Large intestine (tissue), 3 donors: ENCODE measurements around the gene DLEC1. TPM values are rescaled to one million over a fixed set of nuclear protein-coding genes. Genes with fewer than 3 reads are reported as not detected.

ENCODE experiments used
- DNase-seq, 2 donors: peaks; one replicate each; pipeline versions ENCODE4 v3.0.0 to v3.0.0-alpha.2; 2013
- H3K27ac ChIP-seq: one replicate; pipeline ENCODE4 v1.5.1; 2013; ENCODE audit warnings: low read length
- H3K27me3 ChIP-seq: 2 replicates; pipeline ENCODE4 v1.6.1; 2013; ENCODE audit warnings: low read length; ENCODE audit not compliant: control insufficient read depth, insufficient read depth
- H3K36me3 ChIP-seq: 2 replicates; pipeline ENCODE4 v1.6.1; 2013; ENCODE audit warnings: low read length; ENCODE audit not compliant: control insufficient read depth, insufficient read depth
- H3K4me1 ChIP-seq: one replicate; pipeline ENCODE4 v1.6.1; 2013; ENCODE audit warnings: low read length; ENCODE audit not compliant: control insufficient read depth, insufficient read depth
- H3K4me3 ChIP-seq: one replicate; pipeline ENCODE4 v1.5.1; 2013; ENCODE audit warnings: low read length
- H3K9me3 ChIP-seq: one replicate; pipeline ENCODE4 v1.6.1; 2013; ENCODE audit warnings: mild to moderate bottlenecking, low read depth, low read length, moderate library complexity; ENCODE audit not compliant: control insufficient read depth
- WGBS: methylation state at CpG from one replicate; pipeline ENCODE4 v1.1.5; 2013; ENCODE audit warnings: low lambda C conversion rate; ENCODE audit not compliant: insufficient coverage; 5-methylcytosine and 5-hydroxymethylcytosine counted together
- polyA plus RNA-seq: library from polyadenylated mRNA; unstranded; fragments of 120-200 nt; gene quantifications from one replicate; pipeline ENCODE4 v1.2.1, GENCODE V29; 2013

The DLEC1 gene
- polyA plus RNA-seq, 1 donor: 1.2 TPM

GRCh38 chr3:38001456-38002081 lies 37.4 kb upstream of the DLEC1 start:
- Histone ChIP-seq H3K36me3 (peaks cover 74% of the 10 kb centered on the region), H3K9me3 (no peaks in the 10 kb centered on the region), H3K4me3 (no peak overlapping the region), H3K27me3 (no peaks in the 10 kb centered on the region), H3K27ac (no peak overlapping the region), H3K4me1 (peaks cover 57% of the 10 kb centered on the region)
- WGBS: no CpG with 5 or more reads among the region's 9 CpGs
- DNase-seq: no peak

DNA sequence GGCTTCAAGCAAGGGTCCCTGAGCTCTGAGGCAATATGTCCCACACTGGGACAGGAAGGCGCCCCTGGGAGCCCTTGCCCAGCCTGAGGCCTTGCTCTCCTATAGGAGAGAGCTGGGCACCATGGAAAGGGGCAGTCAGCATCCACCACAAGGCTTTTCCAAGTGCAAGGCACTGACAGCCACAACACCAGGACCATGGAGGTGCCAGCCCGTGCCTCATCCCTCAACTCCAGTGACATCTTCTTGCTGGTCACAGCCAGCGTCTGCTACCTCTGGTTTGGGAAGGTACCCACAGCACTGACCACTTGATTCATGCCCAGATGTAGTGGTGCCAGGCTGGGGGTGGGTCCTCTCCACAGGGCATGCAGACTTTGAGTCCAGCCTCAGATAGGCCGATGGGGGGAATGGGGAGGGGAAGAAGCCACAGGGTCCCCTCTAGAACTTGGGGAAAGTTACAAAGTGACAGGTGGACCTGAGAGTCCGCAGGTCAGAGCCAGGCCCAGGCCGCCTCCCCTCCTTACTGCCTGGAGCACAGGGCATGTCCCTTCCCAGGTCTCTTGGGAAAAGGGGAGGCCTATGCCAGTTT lies 36.6 kb upstream of the DLEC1 start:
- no peak overlapping the region for H3K4me3 ChIP-seq
- peak overlapping the region; percentile 83 for H3K27ac ChIP-seq
- H3K27me3 ChIP-seq: no peaks in the 10 kb centered on the region
- H3K4me1 ChIP-seq: peaks cover 49% of the 10 kb centered on the region
- WGBS: no CpG with 5 or more reads among the region's 6 CpGs
- no peaks in the 10 kb centered on the region for H3K9me3 ChIP-seq
- no peak for DNase-seq
- H3K36me3 ChIP-seq: peaks cover 77% of the 10 kb centered on the region

GRCh38 chr3:38002940-38003339 lies 36.1 kb upstream of the DLEC1 start:
- H3K36me3 ChIP-seq: peaks cover 77% of the 10 kb centered on the region
- H3K4me3 ChIP-seq: no peak overlapping the region
- H3K9me3 ChIP-seq: no peaks in the 10 kb centered on the region
- WGBS: no CpG with 5 or more reads among the region's 9 CpGs
- no peaks in the 10 kb centered on the region for H3K27me3 ChIP-seq
- peaks cover 44% of the 10 kb centered on the region for H3K4me1 ChIP-seq
- no peak for DNase-seq
- peak overlapping the region; percentile 83 for H3K27ac ChIP-seq

- Histone ChIP-seq H3K27ac (peak overlapping the region; percentile 83), H3K27me3 (no peaks in the 10 kb centered on the region), H3K4me1 (peaks cover 39% of the 10 kb centered on the region), H3K9me3 (no peaks in the 10 kb centered on the region), H3K4me3 (no peak overlapping the region), H3K36me3 (peaks cover 79% of the 10 kb centered on the region)
- no CpG with 5 or more reads among the region's 7 CpGs for WGBS
- peak in 1 of 2 donors; percentile 73 for DNase-seq
These were observed 35.6 kb upstream of the DLEC1 start for GRCh38 chr3:38003371-38003816.

DNA sequence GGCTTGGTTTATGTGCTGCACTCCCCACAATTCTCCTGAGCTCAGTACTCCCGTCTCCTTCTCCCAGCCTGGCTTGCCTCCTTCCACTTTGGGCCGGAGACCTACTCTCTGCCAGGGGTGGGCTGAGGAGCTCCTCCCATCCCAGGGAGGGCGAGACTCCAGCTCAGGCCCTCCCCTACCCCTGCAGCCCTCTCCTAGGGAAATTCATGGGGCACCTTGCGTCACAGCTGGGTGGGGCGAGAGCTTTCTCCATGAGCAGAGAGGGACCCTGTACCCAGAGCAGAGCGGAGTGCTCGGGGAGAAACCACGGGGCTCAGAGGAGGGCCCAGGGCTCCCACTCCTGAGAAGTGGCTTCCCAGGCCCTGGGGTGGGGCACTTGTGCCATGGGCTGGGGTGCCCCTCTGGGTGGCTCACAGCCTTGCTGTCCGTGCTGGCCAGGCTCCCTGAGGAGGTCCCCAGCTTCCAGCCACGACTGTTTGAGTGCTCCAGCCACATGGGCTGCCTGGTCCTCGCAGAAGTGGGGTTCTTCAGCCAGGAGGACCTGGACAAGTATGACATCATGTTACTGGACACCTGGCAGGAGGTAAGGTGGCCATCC lies 35.1 kb upstream of the DLEC1 start:
- peak; percentile 70 to 91 for DNase-seq
- WGBS: no CpG with 5 or more reads among the region's 11 CpGs
- Histone ChIP-seq H3K27me3 (no peaks in the 10 kb centered on the region), H3K4me1 (peaks cover 35% of the 10 kb centered on the region), H3K9me3 (no peaks in the 10 kb centered on the region), H3K4me3 (no peak overlapping the region), H3K36me3 (peaks cover 84% of the 10 kb centered on the region), H3K27ac (peak overlapping the region; percentile 83)

- Histone ChIP-seq H3K36me3 (peaks cover 85% of the 10 kb centered on the region), H3K27me3 (no peaks in the 10 kb centered on the region), H3K4me1 (peaks cover 32% of the 10 kb centered on the region), H3K4me3 (no peak overlapping the region), H3K27ac (peak overlapping the region; percentile 83), H3K9me3 (no peaks in the 10 kb centered on the region)
- peak; percentile 81 to 93 for DNase-seq
- WGBS: no CpG with 5 or more reads among the region's 14 CpGs
These were observed 34.5 kb upstream of the DLEC1 start for GRCh38 chr3:38004415-38005075.

DNA sequence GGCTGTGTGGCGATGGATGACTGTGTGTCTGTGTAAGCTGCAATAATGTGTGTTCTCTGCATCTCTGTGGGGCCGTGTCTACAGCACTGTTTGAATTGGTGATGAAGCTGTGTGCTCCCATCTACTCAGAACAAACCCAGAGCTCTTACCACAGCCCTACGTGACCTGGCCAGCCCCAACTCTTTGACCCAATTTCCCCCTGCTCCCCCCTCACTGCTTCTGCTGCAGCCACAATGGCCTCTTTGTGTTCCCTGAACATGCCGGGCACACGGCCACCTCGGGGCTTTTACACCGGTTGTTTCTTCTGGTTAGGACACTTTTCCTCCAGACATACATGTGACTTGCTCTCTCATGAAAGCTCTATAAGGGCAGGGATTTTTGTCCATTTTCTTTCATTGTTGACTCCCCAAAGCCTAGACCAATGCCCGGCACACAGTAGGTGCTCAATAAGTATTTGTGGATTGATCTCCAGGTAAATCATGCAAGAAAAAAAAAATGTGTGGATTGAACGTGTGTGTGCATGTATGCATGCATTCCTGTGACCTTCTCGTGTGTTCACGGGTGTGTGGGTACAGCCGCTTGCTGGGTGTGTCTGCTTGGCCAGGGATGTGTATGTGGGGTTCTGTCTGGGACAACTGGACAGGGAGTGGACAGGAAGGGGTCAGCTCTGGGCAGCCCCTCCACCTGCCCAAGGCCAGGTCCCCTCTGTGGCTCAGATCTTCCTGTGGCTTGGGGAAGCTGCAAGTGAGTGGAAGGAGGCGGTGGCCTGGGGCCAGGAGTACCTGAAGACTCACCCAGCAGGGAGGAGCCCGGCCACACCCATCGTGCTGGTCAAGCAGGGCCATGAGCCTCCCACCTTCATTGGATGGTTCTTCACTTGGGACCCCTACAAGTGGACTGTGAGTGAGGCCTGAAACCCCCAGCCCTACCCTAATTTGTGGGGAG lies 33.7 kb upstream of the DLEC1 start:
- Histone ChIP-seq H3K36me3 (peaks cover 81% of the 10 kb centered on the region), H3K27ac (no peak overlapping the region), H3K4me1 (peaks cover 29% of the 10 kb centered on the region), H3K9me3 (no peaks in the 10 kb centered on the region), H3K4me3 (no peak overlapping the region), H3K27me3 (no peaks in the 10 kb centered on the region)
- peak in 1 of 2 donors; percentile 45 for DNase-seq
- WGBS: no CpG with 5 or more reads among the region's 15 CpGs

- Histone ChIP-seq H3K36me3 (peaks cover 78% of the 10 kb centered on the region), H3K4me1 (peaks cover 29% of the 10 kb centered on the region), H3K27me3 (no peaks in the 10 kb centered on the region), H3K4me3 (no peak overlapping the region), H3K9me3 (no peaks in the 10 kb centered on the region), H3K27ac (no peak overlapping the region)
- WGBS: no CpG with 5 or more reads among the region's 5 CpGs
- DNase-seq: no peak
These were observed 33.0 kb upstream of the DLEC1 start for GRCh38 chr3:38006031-38006430.

- no peak for DNase-seq
- no CpG with 5 or more reads among the region's 16 CpGs for WGBS
- H3K36me3 ChIP-seq: peaks cover 78% of the 10 kb centered on the region
- peaks cover 29% of the 10 kb centered on the region for H3K4me1 ChIP-seq
- H3K9me3 ChIP-seq: no peaks in the 10 kb centered on the region
- H3K4me3 ChIP-seq: no peak overlapping the region
- H3K27me3 ChIP-seq: no peaks in the 10 kb centered on the region
- H3K27ac ChIP-seq: no peak overlapping the region
These were observed 32.5 kb upstream of the DLEC1 start for GRCh38 chr3:38006445-38006995.
